Middle frontal gyrus (tissue), 1 donor: ENCODE results near the gene FYN.

Source experiments
- DNase-seq: peaks from one replicate; pipeline ENCODE4 v3.0.0-alpha.2; 2015; ENCODE audit warnings: low spot score; ENCODE audit errors: extremely low spot score

Gene FYN

DNA sequence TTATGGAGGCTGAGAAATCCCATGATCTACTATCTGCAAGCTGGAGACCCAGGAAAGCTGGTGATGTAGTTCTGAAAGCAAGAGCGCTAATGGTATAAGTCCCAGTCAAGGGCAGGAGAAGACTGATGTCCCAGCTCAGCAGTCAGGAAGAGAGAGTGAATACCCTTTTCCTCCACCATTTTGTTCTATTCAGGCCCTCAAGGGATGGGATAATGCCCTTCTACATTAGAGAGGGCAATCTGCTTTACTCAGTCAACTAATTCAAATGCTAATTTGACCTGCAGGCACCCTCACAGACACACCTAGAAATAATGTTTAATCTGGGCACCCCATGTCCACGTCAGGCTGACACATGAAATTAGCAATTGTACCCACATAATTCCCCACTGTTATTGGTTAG is 10.8 kb upstream of the FYN start:
- DNase-seq, result no peak

- DNase-seq, result no peak
These were observed 7.1 kb upstream of the FYN start for GRCh38 chr6:111880181-111880888.

- no peak for DNase-seq
These were observed 2.5 kb upstream of the FYN start for GRCh38 chr6:111875741-111876140.

- no peak for DNase-seq
These were observed 768 bp upstream of the FYN start for GRCh38 chr6:111874025-111874415.

DNA sequence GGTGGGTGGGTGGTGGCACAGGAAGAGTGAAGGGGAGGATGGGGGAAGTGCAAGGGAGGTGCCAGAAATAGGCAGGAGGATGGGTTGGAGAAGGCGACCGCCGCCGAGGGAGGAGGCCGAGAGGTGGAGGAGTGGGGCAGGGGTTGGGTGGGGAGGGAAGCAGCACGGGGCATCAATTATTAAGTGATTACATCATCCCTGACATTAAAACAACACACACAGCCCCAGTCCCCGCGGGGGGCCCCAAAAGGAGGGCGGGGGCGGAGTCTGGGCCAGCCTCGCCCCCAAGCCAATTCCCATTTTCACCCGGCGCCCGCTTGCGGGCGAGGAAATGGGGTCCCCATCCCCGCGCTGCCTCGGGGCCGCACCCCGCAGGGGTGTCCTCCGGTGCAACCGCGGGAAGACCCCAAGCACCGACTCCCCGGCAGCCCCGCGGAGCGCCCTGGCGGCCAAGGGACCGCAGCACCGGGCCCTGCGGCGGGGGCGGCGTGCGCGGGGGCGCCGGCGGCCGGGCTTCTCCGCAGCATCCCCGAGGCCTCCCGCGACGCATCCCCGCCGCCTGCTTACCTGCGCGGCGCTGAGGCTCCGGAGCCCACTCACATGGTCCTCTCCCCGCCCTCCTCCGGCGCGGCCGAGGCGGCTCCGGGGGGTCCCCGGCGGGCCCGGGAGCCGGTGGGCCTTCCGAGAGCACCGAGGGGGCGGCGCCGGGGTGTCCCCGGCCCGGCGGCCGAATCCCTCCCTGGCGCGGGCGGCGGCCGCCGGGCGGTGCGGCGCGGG is 663 bp downstream of the FYN start:
- no peak for DNase-seq

DNA sequence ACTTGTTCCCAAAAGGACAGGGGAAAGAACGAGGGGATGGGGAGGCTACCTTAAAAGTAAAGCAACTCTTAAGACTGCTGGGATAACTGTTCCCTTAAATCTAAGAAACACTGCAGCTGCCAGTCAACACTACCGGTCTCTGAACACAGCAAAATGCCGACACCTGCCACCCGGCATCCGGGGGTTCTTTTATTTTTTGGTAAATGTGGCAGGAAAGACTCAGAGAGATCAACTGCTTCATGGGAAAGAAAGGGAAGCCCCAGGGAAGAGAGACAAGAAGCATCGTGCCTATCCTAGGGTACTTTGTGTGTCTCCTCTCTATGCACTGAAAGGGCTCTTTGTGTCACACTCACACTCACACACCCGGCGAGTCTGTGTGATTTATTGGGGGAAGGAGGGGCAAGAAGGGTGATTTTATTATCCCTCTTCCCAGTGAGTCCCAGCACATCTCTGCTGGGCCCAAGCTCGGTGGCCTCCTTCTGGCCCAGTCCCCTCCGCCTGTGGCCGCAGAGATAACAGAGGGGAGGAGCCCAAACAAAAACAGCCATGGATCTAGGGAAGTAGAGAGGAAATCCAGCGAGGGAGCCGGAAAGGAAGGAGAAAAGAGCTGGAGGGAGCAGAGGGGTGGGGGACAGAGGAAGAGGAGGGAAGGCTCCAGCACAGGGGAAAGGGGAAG is 1.4 kb downstream of the FYN start:
- no peak for DNase-seq

GRCh38 chr6:111871207-111871606 is 2.0 kb downstream of the FYN start:
- no peak for DNase-seq

DNA sequence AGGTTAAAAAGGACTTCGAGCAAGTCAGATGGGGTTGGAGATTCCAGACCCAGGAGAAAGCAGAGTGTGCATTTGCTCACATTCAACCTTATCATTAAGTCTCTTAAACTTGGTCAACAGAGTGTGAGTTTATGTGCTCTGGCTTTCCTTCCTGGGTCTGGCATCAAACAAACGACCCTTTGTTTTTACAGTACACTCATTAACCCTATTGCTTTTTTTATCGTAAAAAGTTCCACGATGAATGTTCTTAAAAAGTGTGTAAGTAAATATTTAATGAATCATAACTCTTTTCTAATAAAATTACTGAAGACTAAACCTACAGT is 2.5 kb downstream of the FYN start:
- no peak for DNase-seq

DNA sequence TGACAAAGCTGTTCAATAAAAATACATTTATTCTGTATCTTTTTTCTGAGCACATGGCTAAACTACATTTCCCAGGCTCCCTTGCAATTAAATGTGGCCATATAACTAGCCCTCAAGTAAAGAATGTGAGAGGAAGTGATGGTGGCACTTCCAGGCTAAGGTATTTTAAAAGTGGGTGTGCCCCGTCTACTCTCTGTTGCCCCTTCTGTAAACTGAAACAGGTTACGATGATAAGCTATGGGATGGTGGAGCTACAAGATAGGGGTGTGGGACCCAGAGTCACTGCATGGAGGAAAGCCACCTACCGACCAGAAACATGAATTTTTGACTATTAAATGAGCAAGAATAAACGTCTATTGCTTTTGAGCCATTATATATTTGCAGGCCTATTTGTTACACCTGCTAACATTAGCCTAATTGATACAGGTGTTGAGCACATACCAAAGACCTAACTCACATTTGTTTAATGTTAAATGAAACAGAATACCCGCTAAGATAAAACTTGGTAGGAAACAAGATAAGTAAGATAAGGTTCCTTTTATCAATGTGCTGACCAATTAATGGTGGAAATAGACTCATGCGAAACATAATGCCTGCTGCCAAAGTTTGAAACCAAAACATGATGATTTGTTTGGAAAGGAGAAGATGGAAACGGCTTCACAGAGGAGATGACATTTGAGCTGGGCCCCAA is 3.1 kb downstream of the FYN start:
- DNase-seq, result no peak

- no peak for DNase-seq
These were observed 6.4 kb downstream of the FYN start for GRCh38 chr6:111866857-111867256.

- DNase-seq, result no peak
These were observed 7.2 kb downstream of the FYN start for GRCh38 chr6:111865909-111866546.

DNA sequence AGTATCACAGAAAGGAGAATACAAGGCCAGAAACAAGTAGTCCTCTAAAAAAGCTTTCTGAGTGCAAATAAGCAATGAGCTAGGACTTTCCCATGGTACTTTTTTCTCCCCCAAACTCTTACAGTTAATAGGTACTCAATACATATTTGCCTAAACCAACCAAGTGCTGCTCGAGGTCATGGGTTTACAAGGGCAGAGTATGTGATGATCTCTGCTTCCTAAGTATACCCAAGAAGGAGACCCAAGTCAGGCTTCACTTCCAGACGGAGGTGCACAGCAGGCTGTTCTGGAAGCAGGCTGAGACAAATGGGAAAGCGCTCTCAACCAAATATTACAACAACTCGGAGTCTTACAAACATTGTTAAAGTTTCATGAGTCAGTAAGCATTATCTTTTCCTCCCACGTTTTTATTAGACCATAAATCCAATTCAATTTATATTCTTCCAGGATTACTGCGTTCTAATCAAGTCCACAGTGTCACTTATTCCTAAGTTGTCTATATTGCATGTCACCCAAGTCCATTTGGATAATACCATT is 8.1 kb downstream of the FYN start:
- no peak for DNase-seq

GRCh38 chr6:111864138-111865048 is 8.9 kb downstream of the FYN start:
- DNase-seq, result no peak

- DNase-seq, result no peak
These were observed 10.5 kb downstream of the FYN start for GRCh38 chr6:111862741-111863140.

- no peak for DNase-seq
These were observed 10.9 kb downstream of the FYN start for GRCh38 chr6:111862314-111862713.

DNA sequence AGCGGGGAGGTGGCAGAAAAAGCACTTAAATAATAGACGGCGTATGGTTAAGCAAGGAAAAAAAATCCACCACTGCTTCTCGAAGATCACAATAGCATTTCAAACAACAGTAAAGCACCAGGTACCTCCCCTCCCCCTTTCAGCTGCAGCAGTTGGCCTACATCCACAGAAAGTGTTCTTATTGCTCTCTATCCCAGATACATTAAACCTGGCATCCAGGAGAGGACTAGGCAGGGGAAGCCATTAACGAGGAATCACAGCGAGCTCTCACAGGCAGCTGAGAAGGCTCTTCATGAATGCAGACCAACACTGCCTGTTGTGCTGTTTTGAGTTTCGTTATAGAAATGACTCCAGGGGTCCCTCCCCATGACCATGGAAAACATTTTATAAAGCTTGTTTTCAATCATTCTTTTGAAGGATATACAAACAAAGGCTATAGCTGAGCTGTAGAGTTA is 11.8 kb downstream of the FYN start:
- no peak for DNase-seq

- DNase-seq, result no peak
These were observed 14.9 kb downstream of the FYN start for GRCh38 chr6:111858347-111858746.

DNA sequence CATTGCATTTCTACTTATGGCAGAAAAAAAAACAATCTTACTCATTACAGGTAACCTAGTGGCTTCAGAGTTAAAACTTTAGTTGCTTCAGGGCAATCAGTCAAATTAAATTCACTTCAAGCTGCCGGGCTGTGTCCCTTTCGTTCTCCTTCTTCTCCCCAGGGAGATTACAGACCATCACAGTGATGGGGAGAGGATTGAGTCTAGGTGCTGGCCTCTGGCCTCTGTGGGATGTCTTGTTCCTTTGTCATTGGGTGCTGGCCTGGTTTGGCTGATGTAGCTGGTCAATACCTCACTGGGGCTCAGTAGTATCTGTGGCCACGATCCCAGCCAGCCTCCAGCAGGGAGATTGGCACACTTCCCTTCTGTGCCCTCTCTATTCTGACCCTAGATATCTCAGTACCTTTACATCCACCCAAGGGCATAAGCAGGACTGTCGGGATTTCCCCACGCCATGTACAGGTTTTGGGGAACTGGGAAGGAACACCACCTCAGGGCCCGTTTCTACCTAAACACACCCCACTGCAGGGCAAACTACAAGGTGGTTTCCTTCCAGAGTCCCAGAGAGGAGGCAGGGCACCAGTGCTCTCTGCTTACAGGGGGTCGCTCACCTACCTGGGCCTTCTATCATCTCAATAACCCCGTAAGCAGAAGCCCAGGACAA is 15.4 kb downstream of the FYN start:
- no peak for DNase-seq

DNA sequence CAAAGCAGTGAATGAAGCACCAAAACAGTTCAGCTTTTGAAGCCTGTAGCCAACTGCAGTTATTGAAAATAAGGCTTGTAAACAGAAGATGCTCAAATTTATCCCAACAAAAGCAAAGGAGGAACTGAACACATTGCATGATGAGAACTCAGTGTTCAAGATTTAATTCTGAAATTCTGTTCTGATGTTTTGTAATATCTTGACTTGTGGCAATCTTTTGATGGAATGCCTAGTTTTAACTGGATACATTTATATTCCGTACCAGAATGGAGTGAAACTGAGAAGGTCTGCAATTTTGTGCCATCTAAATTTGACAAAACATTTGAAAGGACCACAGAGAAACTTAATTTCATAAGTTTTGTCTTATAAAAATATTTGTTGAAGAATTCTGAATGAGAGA is 17.5 kb downstream of the FYN start:
- no peak for DNase-seq

- DNase-seq, result no peak
These were observed 18.6 kb downstream of the FYN start for GRCh38 chr6:111854683-111855082.
